PC-9 (cell line): Measurements from ENCODE around the gene HSD17B14. TPM values are rescaled to one million over a fixed set of nuclear protein-coding genes. Genes with fewer than 3 reads are reported as not detected.

Experiments
- BruUV-seq: library from RNA; stranded (reverse); fragments of 400-500 nt; replicated peaks from 2 replicates; lab custom pipeline; 2021; lab: Mats Ljungman, UMichigan
- CTCF ChIA-PET: fragments of 300-600 bp; sonication (Branson Sonifier 250); formaldehyde crosslinking; loops from one replicate; lab custom pipeline; 2022; ENCODE audit warnings: antibody characterized with exemption; lab: Charles Lee
- POLR2A ChIA-PET: fragments of 300-600 bp; sonication (Branson Sonifier 250); formaldehyde crosslinking; loops from one replicate; lab custom pipeline; 2022; ENCODE audit warnings: antibody characterized with exemption; ENCODE audit not compliant: unreplicated experiment; lab: Charles Lee
- DNase-seq, 2 experiments: peaks; one replicate each; pipeline versions ENCODE4 v3.0.0 to v3.0.0-alpha.2; 2015 to 2022; ENCODE audit warnings: mixed read lengths in 1 of 2
- H2AFZ ChIP-seq: fragments of 200-600 bp; sonication (generic); 2 replicates; pipeline ENCODE4 v1.8.1; 2017; ENCODE audit warnings: antibody characterized with exemption
- H3F3A ChIP-seq: fragments of 200-600 bp; sonication (generic); 2 replicates; pipeline ENCODE4 v1.8.1; 2017; ENCODE audit warnings: antibody characterized with exemption, mild to moderate bottlenecking, low read depth; ENCODE audit not compliant: insufficient read depth
- H3K27ac ChIP-seq: fragments of 200-600 bp; sonication (generic); 2 replicates; pipeline ENCODE4 v1.6.1; 2016; ENCODE audit warnings: mixed run types
- H3K27me3 ChIP-seq: fragments of 200-600 bp; sonication (generic); 2 replicates; pipeline ENCODE4 v1.6.1; 2016; ENCODE audit warnings: low read depth, mixed run types; ENCODE audit not compliant: insufficient read depth
- H3K36me3 ChIP-seq: fragments of 200-600 bp; sonication (generic); 2 replicates; pipeline ENCODE4 v1.6.1; 2016; ENCODE audit warnings: low read depth, mixed run types
- H3K4me1 ChIP-seq: fragments of 200-600 bp; sonication (generic); replicated peaks from 2 replicates; pipeline ENCODE4 v1.6.1; 2016; ENCODE audit warnings: mixed run types; ENCODE audit not compliant: insufficient read depth
- H3K4me2 ChIP-seq: fragments of 200-600 bp; sonication (generic); 2 replicates; pipeline ENCODE4 v1.6.1; 2017; ENCODE audit warnings: mixed run types
- H3K4me3 ChIP-seq: fragments of 200-600 bp; sonication (generic); 2 replicates; pipeline ENCODE4 v1.6.1; 2016; ENCODE audit warnings: mixed run types
- H3K79me2 ChIP-seq: fragments of 200-600 bp; sonication (generic); 2 replicates; pipeline ENCODE4 v1.6.1; 2017; ENCODE audit warnings: low read depth, mixed run types
- H3K9me2 ChIP-seq: fragments of 200-600 bp; sonication (generic); 2 replicates; pipeline ENCODE4 v1.8.1; 2017; ENCODE audit warnings: mild to moderate bottlenecking; ENCODE audit not compliant: insufficient read depth
- H3K9me3 ChIP-seq: fragments of 200-600 bp; sonication (generic); 2 replicates; pipeline ENCODE4 v1.8.1; 2016; ENCODE audit warnings: low read depth; ENCODE audit not compliant: insufficient read depth
- H4K20me1 ChIP-seq: fragments of 200-600 bp; sonication (generic); 2 replicates; pipeline ENCODE4 v1.8.1; 2017; ENCODE audit not compliant: insufficient read depth
- CTCF ChIP-seq: fragments of 200-600 bp; sonication (generic); conservative IDR thresholded peaks from 2 replicates; pipeline ENCODE4 v1.6.1; 2017; ENCODE audit warnings: mixed run types, antibody characterized with exemption, mild to moderate bottlenecking, moderate library complexity
- EZH2 ChIP-seq: fragments of 200-600 bp; sonication (generic); IDR thresholded peaks from 2 replicates; pipeline ENCODE4 v1.8.0; 2017; ENCODE audit warnings: antibody characterized with exemption, low read depth
- intact Hi-C: fragments of 100-400 bp; cut with micrococcal nuclease; formaldehyde crosslinking; loops from one replicate; pipeline ENCODE4 v1.10.0; 2022; ENCODE audit not compliant: unreplicated experiment
- total RNA-seq: library from RNA; stranded (reverse); gene quantifications from 2 replicates; pipeline ENCODE4 v1.2.3, GENCODE V29; 2021

HSD17B14 gene
- total RNA-seq, 1 experiment from 2014 or later = 20.7 TPM

- Histone ChIP-seq H4K20me1 (no peaks in the 10 kb centered on the region), H3K79me2 (no peaks in the 10 kb centered on the region), H3K4me3 (no peak overlapping the region), H3K4me2 (no peak overlapping the region), H3K27me3 (no peaks in the 10 kb centered on the region), H3K4me1 (peaks cover 30% of the 10 kb centered on the region), H3K9me3 (no peaks in the 10 kb centered on the region), H3K27ac (no peak overlapping the region), H3K36me3 (no peaks in the 10 kb centered on the region), H3K9me2 (no peaks in the 10 kb centered on the region), H3F3A (peaks cover 65% of the 10 kb centered on the region), H2AFZ (no peak overlapping the region)
- no peak for DNase-seq
- TF ChIP-seq CTCF (no peak), EZH2 (no peak)
- intact Hi-C loops = no loop called here
- POLR2A ChIA-PET = interaction anchor here (0.7 kb wide), 1 partner anchor 10 kb away, joined by 3 read pairs; no protein-coding TSS in a partner anchor
- CTCF ChIA-PET = interaction anchor here (0.6 kb wide), 1 partner anchor 258 kb away, joined by 5 read pairs; the partner anchor contains the start of gene NTF4
- no TSS peak for BruUV-seq
Measured at GRCh38 chr19:48806518-48806817, 29.8 kb downstream of the HSD17B14 start.

DNA sequence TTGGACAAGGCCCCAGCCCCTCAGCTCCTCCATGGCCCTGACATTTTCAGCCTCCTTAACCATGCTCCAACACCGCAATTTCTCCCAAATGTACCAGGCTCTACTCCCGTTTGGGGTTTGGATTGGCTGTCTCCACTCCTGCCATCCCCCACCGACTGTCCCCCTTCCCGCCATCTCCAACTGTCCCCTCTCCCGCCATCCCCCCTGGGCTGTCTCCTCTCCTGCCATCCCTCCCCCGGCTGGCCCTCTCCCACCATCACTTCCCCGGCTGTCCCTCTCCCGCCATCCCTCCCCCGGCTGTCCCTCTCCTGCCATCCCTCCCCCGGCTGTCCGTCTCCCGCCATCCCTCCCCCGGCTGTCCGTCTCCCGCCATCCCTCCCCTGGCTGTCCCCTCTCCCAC lies 30.8 kb downstream of the HSD17B14 start:
- ChIA-PET CTCF (no interaction called here), POLR2A (no interaction called here)
- no peaks in the 10 kb centered on the region for H3K79me2 ChIP-seq
- no peaks in the 10 kb centered on the region for H3K36me3 ChIP-seq
- H3K9me2 ChIP-seq = no peaks in the 10 kb centered on the region
- no peaks in the 10 kb centered on the region for H3K9me3 ChIP-seq
- H3K27me3 ChIP-seq = no peaks in the 10 kb centered on the region
- no peak for TF ChIP-seq CTCF
- no peak for TF ChIP-seq EZH2
- no peaks in the 10 kb centered on the region for H4K20me1 ChIP-seq
- no peak overlapping the region for H2AFZ ChIP-seq
- H3K4me2 ChIP-seq = no peak overlapping the region
- DNase-seq = no peak
- H3F3A ChIP-seq = peaks cover 56% of the 10 kb centered on the region
- H3K4me3 ChIP-seq = no peak overlapping the region
- peaks cover 33% of the 10 kb centered on the region for H3K4me1 ChIP-seq
- H3K27ac ChIP-seq = no peak overlapping the region
- intact Hi-C loops = no loop called here
- BruUV-seq = no TSS peak

- Histone ChIP-seq H3K9me3 (no peaks in the 10 kb centered on the region), H2AFZ (no peak overlapping the region), H3K79me2 (no peaks in the 10 kb centered on the region), H3K4me1 (peaks cover 25% of the 10 kb centered on the region), H3K9me2 (no peaks in the 10 kb centered on the region), H3K4me2 (no peak overlapping the region), H3K36me3 (no peaks in the 10 kb centered on the region), H3K4me3 (no peak overlapping the region), H3K27me3 (no peaks in the 10 kb centered on the region), H4K20me1 (no peaks in the 10 kb centered on the region), H3K27ac (no peak overlapping the region), H3F3A (peaks cover 47% of the 10 kb centered on the region)
- intact Hi-C loops = no loop called here
- ChIA-PET POLR2A (no interaction called here), CTCF (interaction anchor here (0.6 kb wide), 1 partner anchor 9 kb away, joined by 3 read pairs; no protein-coding TSS in a partner anchor)
- no peak for TF ChIP-seq CTCF
- TF ChIP-seq EZH2 = no peak
- DNase-seq = no peak
- BruUV-seq = no TSS peak
Measured at GRCh38 chr19:48804496-48804895, 31.8 kb downstream of the HSD17B14 start.
